ENCODE data around the gene CWC25.
A peak's percentile ranks its signal among the peaks of the same experiment; 100 is the strongest.

GRCh38 chr17:38752308-38753070, 72.6 kb downstream of the CWC25 start, which contains the start of gene PSMB3:
- TF ChIP-seq CTCF (IDR thresholded peaks at IDR 0.05 in 2 of 3, conservative IDR thresholded peaks at IDR 0.05 in 1 of 3; ENCODE audit: borderline replicate concordance in 1 of 3, insufficient read depth in 1 of 3, low read depth in 2 of 3, low read length in 2 of 3) = no peak
- peak; percentile 64 for TF ChIP-seq POLR2AphosphoS5 (IDR thresholded peaks at IDR 0.05; ENCODE audit: low read depth, low read length)
- TF ChIP-seq ELF1 (IDR thresholded peaks at IDR 0.05; ENCODE audit: borderline replicate concordance, low read depth) = no peak; the same call in 1 of the 2 replicates
- no peak for TF ChIP-seq EZH2 (IDR thresholded peaks at IDR 0.05)
- TF ChIP-seq ZNF274 (IDR thresholded peaks at IDR 0.05; ENCODE audit: low read depth, low read length) = no peak
- no peak for TF ChIP-seq ATF3 (IDR thresholded peaks at IDR 0.05)
- TF ChIP-seq, protein P1, sequence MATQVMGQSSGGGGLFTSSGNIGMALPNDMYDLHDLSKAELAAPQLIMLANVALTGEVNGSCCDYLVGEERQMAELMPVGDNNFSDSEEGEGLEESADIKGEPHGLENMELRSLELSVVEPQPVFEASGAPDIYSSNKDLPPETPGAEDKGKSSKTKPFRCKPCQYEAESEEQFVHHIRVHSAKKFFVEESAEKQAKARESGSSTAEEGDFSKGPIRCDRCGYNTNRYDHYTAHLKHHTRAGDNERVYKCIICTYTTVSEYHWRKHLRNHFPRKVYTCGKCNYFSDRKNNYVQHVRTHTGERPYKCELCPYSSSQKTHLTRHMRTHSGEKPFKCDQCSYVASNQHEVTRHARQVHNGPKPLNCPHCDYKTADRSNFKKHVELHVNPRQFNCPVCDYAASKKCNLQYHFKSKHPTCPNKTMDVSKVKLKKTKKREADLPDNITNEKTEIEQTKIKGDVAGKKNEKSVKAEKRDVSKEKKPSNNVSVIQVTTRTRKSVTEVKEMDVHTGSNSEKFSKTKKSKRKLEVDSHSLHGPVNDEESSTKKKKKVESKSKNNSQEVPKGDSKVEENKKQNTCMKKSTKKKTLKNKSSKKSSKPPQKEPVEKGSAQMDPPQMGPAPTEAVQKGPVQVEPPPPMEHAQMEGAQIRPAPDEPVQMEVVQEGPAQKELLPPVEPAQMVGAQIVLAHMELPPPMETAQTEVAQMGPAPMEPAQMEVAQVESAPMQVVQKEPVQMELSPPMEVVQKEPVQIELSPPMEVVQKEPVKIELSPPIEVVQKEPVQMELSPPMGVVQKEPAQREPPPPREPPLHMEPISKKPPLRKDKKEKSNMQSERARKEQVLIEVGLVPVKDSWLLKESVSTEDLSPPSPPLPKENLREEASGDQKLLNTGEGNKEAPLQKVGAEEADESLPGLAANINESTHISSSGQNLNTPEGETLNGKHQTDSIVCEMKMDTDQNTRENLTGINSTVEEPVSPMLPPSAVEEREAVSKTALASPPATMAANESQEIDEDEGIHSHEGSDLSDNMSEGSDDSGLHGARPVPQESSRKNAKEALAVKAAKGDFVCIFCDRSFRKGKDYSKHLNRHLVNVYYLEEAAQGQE (IDR thresholded peaks at IDR 0.05; ENCODE audit: low read depth) = no peak
